Tibial nerve (tissue), 4 donors: ENCODE data around the gene KRT73. TPM values are rescaled to one million over a fixed set of nuclear protein-coding genes. Genes with fewer than 3 reads are reported as not detected.

ENCODE experiments used
- DNase-seq, 2 donors: peaks; one replicate each; pipeline ENCODE4 v3.0.0-alpha.2; 2019; ENCODE audit warnings: low spot score in 2 of 2
- H3K27ac ChIP-seq, 4 donors: fragments of 200-600 bp; sonication (generic) in 3 of 4; one replicate each; pipeline ENCODE4 v1.5.1; 2017 to 2019; ENCODE audit warnings: mild to moderate bottlenecking in 1 of 4
- H3K27me3 ChIP-seq, 2 donors: fragments of 200-600 bp; sonication (generic) in 1 of 2; one replicate each; pipeline versions ENCODE4 v1.5.1 to v1.6.0; 2017 to 2019
- H3K36me3 ChIP-seq, 3 donors: fragments of 200-600 bp; sonication (generic); one replicate each; pipeline ENCODE4 v1.5.1; 2018 to 2019
- H3K4me1 ChIP-seq, 4 donors: fragments of 200-600 bp; sonication (generic) in 3 of 4; one replicate each; pipeline ENCODE4 v1.5.1; 2017 to 2019
- H3K4me3 ChIP-seq, 4 donors: fragments of 200-600 bp; sonication (generic) in 3 of 4; one replicate each; pipeline ENCODE4 v1.5.1; 2017 to 2019; ENCODE audit warnings: mild to moderate bottlenecking in 1 of 4, moderate library complexity in 1 of 4
- H3K9me3 ChIP-seq, 4 donors: fragments of 200-600 bp; sonication (generic) in 3 of 4; one replicate each; pipeline ENCODE4 v1.5.1; 2017 to 2019
- CTCF ChIP-seq, 5 experiments: fragments of 200-600 bp in 3 of 5; fragments of 450-650 bp in 2 of 5; sonication (generic) in 3 of 5; IDR thresholded peaks; one replicate each; pipeline ENCODE4 v1.5.1; 2016 to 2019; ENCODE audit warnings: antibody characterized with exemption in 5 of 5, mild to moderate bottlenecking in 3 of 5, moderate library complexity in 2 of 5
- EP300 ChIP-seq, 2 donors: sonication (generic); formaldehyde crosslinking; IDR thresholded peaks; one replicate each; pipeline ENCODE4 v1.6.1; 2017; ENCODE audit warnings: antibody characterized with exemption in 2 of 2, mild to moderate bottlenecking in 1 of 2
- POLR2A ChIP-seq, 2 donors: fragments of 450-650 bp; IDR thresholded peaks; one replicate each; pipeline ENCODE4 v1.6.1; 2017; ENCODE audit warnings: antibody characterized with exemption in 2 of 2, mild to moderate bottlenecking in 2 of 2, moderate library complexity in 2 of 2
- WGBS, 2 donors: methylation state at CpG; one replicate each; pipeline ENCODE4 v1.1.5; 2018; 5-methylcytosine and 5-hydroxymethylcytosine counted together
- total RNA-seq, 4 donors: library from RNA; depleted of rRNA; stranded (reverse); fragments of >200 nt; gene quantifications; one replicate each; pipeline ENCODE4 v1.1.0, GENCODE V29; 2016

Gene KRT73
- total RNA-seq, 4 donors from 2014 or later, result not detected

GRCh38 chr12:52646613-52647012, 28.3 kb upstream of the KRT73 start:
- TF ChIP-seq POLR2A (IDR thresholded peaks at IDR 0.05), result no peak
- no peak for TF ChIP-seq CTCF (IDR thresholded peaks at IDR 0.05)
- TF ChIP-seq EP300 (IDR thresholded peaks at IDR 0.05), result no peak
- H3K4me3 ChIP-seq, result no peak overlapping the region
- H3K27ac ChIP-seq, result no peak overlapping the region
- no peak for DNase-seq
- H3K4me1 ChIP-seq, result peaks cover 0 to 5% (median 0%) of the 10 kb centered on the region in 4 donors
- H3K36me3 ChIP-seq, result no peaks in the 10 kb centered on the region
- no peaks in the 10 kb centered on the region for H3K27me3 ChIP-seq
- WGBS, 2 donors, result 73 to 74% methylated on average over 12 of the region's 12 CpGs
- H3K9me3 ChIP-seq, result peaks cover 0 to under 1% (median 0%) of the 10 kb centered on the region in 4 donors

- no peak overlapping the region for H3K4me3 ChIP-seq
- H3K9me3 ChIP-seq, result no peaks in the 10 kb centered on the region
- WGBS, 2 donors, result 74 to 84% methylated on average over 4 of the region's 4 CpGs
- no peak overlapping the region for H3K27ac ChIP-seq
- H3K36me3 ChIP-seq, result no peaks in the 10 kb centered on the region
- H3K4me1 ChIP-seq, result peaks cover 0 to 4% (median 0%) of the 10 kb centered on the region in 4 donors
- no peak for DNase-seq
- TF ChIP-seq POLR2A (IDR thresholded peaks at IDR 0.05) (no peak), CTCF (IDR thresholded peaks at IDR 0.05) (no peak), EP300 (IDR thresholded peaks at IDR 0.05) (no peak)
- no peaks in the 10 kb centered on the region for H3K27me3 ChIP-seq
Observed at GRCh38 chr12:52645982-52646381, 27.6 kb upstream of the KRT73 start.

DNA sequence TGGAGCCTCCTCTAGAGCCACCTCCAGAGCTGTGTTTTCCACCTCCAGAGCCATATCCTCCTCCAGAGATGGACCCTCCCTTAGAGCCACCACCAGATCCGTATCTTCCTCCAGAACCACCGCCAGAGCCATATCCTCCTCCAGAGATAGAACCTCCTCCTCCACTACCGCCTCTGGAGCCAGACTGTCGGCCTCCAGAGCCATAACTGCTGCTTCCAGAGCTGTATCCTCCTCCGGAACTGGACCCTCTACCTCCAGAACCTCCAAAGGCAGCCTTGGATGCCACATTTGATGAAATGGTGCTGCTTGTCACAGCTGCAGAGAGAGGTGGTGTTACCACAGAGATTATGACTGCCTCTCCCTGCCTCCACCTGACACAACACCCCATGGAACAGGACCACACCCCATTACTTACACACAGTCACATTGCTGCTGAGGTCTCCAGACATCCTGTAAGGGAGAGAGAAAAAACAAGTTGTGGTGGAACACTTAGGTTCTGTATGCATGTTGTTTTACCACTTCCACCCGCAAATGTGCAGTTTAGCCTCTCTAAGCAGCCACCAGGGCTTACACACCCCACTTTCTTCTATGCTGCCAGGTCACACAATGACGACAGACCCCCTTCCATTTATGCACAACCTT, 26.9 kb upstream of the KRT73 start:
- 77 to 80% methylated on average over 7 of the region's 7 CpGs for WGBS, 2 donors
- no peak overlapping the region for H3K27ac ChIP-seq
- H3K4me3 ChIP-seq, result no peak overlapping the region
- no peaks in the 10 kb centered on the region for H3K9me3 ChIP-seq
- no peaks in the 10 kb centered on the region for H3K4me1 ChIP-seq
- no peaks in the 10 kb centered on the region for H3K36me3 ChIP-seq
- no peak for TF ChIP-seq CTCF (IDR thresholded peaks at IDR 0.05)
- TF ChIP-seq EP300 (IDR thresholded peaks at IDR 0.05), result no peak
- no peak for TF ChIP-seq POLR2A (IDR thresholded peaks at IDR 0.05)
- no peaks in the 10 kb centered on the region for H3K27me3 ChIP-seq
- no peak for DNase-seq

GRCh38 chr12:52644078-52644415, 25.7 kb upstream of the KRT73 start:
- no peak for DNase-seq
- H3K27ac ChIP-seq, result no peak overlapping the region
- 75 to 91% methylated on average over 6 of the region's 6 CpGs for WGBS, 2 donors
- no peak overlapping the region for H3K4me3 ChIP-seq
- H3K27me3 ChIP-seq, result no peaks in the 10 kb centered on the region
- H3K4me1 ChIP-seq, result no peaks in the 10 kb centered on the region
- TF ChIP-seq POLR2A (IDR thresholded peaks at IDR 0.05), result no peak
- no peak for TF ChIP-seq EP300 (IDR thresholded peaks at IDR 0.05)
- TF ChIP-seq CTCF (IDR thresholded peaks at IDR 0.05), result no peak
- no peaks in the 10 kb centered on the region for H3K9me3 ChIP-seq
- no peaks in the 10 kb centered on the region for H3K36me3 ChIP-seq

GRCh38 chr12:52643233-52644077, 25.1 kb upstream of the KRT73 start:
- no peaks in the 10 kb centered on the region for H3K4me1 ChIP-seq
- TF ChIP-seq POLR2A (IDR thresholded peaks at IDR 0.05) (no peak), CTCF (IDR thresholded peaks at IDR 0.05) (no peak), EP300 (IDR thresholded peaks at IDR 0.05) (no peak)
- no peaks in the 10 kb centered on the region for H3K9me3 ChIP-seq
- no peak for DNase-seq
- H3K36me3 ChIP-seq, result no peaks in the 10 kb centered on the region
- no peak overlapping the region for H3K27ac ChIP-seq
- 88% methylated on average over 10 of the region's 10 CpGs for WGBS, 2 donors
- H3K4me3 ChIP-seq, result no peak overlapping the region
- no peaks in the 10 kb centered on the region for H3K27me3 ChIP-seq
